GM13976 (cell line): Measurements from ENCODE around the gene GCSH.

Experiments
- DNase-seq: peaks from one replicate; pipeline ENCODE4 v3.0.0; 2012; ENCODE audit warnings: low spot score
- CTCF ChIP-seq: IDR thresholded peaks from 2 replicates; pipeline ENCODE4 v1.5.1; 2012; ENCODE audit warnings: borderline replicate concordance, mild to moderate bottlenecking; ENCODE audit not compliant: insufficient read depth; ENCODE audit errors: extremely low read depth, missing control alignments, control extremely low read depth
- in situ Hi-C: fragments of 300-500 bp; cut with MboI; formaldehyde crosslinking; loops from one replicate; pipeline ENCODE4 v1.12.0; 2022; ENCODE audit warnings: low sequenced_read_pairs, mixed read lengths, inconsistent platforms; ENCODE audit not compliant: unreplicated experiment

GCSH gene

GRCh38 chr16:81035975-81036750 is 60.0 kb downstream of the GCSH start:
- TF ChIP-seq CTCF = no peak
- peak; percentile 73 for DNase-seq
- in situ Hi-C loops = no loop called here

GRCh38 chr16:81035398-81035974 is 60.7 kb downstream of the GCSH start, which contains the start of gene ATMIN:
ATMIN (plus strand) TSS chr16:81035842; CDS start chr16:81035871, 29 bp downstream.
- peak; percentile 98 for DNase-seq
- peak; percentile 99 for TF ChIP-seq CTCF
- in situ Hi-C loops = no loop called here
